WTC11 (cell line): ENCODE results near the gene GPATCH3. TPM values are rescaled to one million over a fixed set of nuclear protein-coding genes. Genes with fewer than 3 reads are reported as not detected.

Source experiments
- ATAC-seq: fragments of 200-7000 bp; cut with Tn5 transposase; 2 replicates; pipeline ENCODE4 v1.10.0; 2021; ENCODE audit warnings: mild to moderate bottlenecking, moderate library complexity
- CTCF ChIA-PET: fragments of 300-600 bp; sonication (Branson Sonifier 250); formaldehyde crosslinking; loops from one replicate; lab custom pipeline; 2021; ENCODE audit warnings: antibody characterized with exemption; lab: Charles Lee
- POLR2A ChIA-PET: fragments of 350-600 bp; sonication (Branson Sonifier 250); formaldehyde crosslinking; loops from one replicate; lab custom pipeline; 2021; ENCODE audit warnings: antibody characterized with exemption; lab: Charles Lee
- DNase-seq: peaks from one replicate; pipeline ENCODE4 v3.0.0; 2021; ENCODE audit warnings: low spot score
- H3K27ac Mint-ChIP-seq: 2 replicates; pipeline ENCODE4 v1.8.0; 2021; ENCODE audit warnings: mixed read lengths
- H3K27me3 Mint-ChIP-seq: 2 replicates; pipeline ENCODE4 v1.8.0; 2021; ENCODE audit warnings: low read depth, mild to moderate bottlenecking, moderate library complexity, mixed read lengths
- H3K36me3 Mint-ChIP-seq: 2 replicates; pipeline ENCODE4 v1.8.0; 2021; ENCODE audit warnings: mixed read lengths
- H3K4me1 Mint-ChIP-seq: 2 replicates; pipeline ENCODE4 v1.8.0; 2022; ENCODE audit warnings: mixed read lengths
- H3K4me3 Mint-ChIP-seq: 2 replicates; pipeline ENCODE4 v1.8.0; 2021; ENCODE audit warnings: mild to moderate bottlenecking, moderate library complexity, mixed read lengths
- H3K9me3 Mint-ChIP-seq: 2 replicates; pipeline ENCODE4 v1.8.0; 2021; ENCODE audit warnings: mixed read lengths
- ARID4B ChIP-seq: sonication (generic); formaldehyde crosslinking; IDR thresholded peaks from 2 replicates; pipeline ENCODE4 v1.8.0; 2023; ENCODE audit warnings: missing genetic modification reagents, mild to moderate bottlenecking, borderline replicate concordance
- CBFB ChIP-seq: sonication (generic); formaldehyde crosslinking; IDR thresholded peaks from 2 replicates; pipeline ENCODE4 v1.8.1; 2022; ENCODE audit warnings: mild to moderate bottlenecking, low read depth, missing genetic modification reagents
- ERG ChIP-seq: fragments of 250-450 bp; sonication (Bioruptor Pico); IDR thresholded peaks from 2 replicates; pipeline ENCODE4 v1.8.0; 2021; ENCODE audit warnings: mild to moderate bottlenecking
- ESRRA ChIP-seq: sonication (generic); formaldehyde crosslinking; IDR thresholded peaks from 2 replicates; pipeline ENCODE4 v1.8.1; 2022; ENCODE audit warnings: mild to moderate bottlenecking, missing genetic modification reagents, borderline replicate concordance
- ETV6 ChIP-seq: sonication (generic); formaldehyde crosslinking; IDR thresholded peaks from 2 replicates; pipeline ENCODE4 v1.8.1; 2022; ENCODE audit warnings: mild to moderate bottlenecking, missing genetic modification reagents
- FOXP1 ChIP-seq: sonication (generic); formaldehyde crosslinking; IDR thresholded peaks from 2 replicates; pipeline ENCODE4 v1.8.0; 2022; ENCODE audit warnings: missing genetic modification reagents, mild to moderate bottlenecking, moderate library complexity, borderline replicate concordance
- GABPB1 ChIP-seq: sonication (generic); formaldehyde crosslinking; IDR thresholded peaks from 2 replicates; pipeline ENCODE4 v1.8.1; 2023; ENCODE audit warnings: mild to moderate bottlenecking, missing genetic modification reagents
- GTF2I ChIP-seq: fragments of 250-450 bp; sonication (Bioruptor Pico); conservative IDR thresholded peaks from 2 replicates; pipeline ENCODE4 v1.4.0; 2021; ENCODE audit warnings: mild to moderate bottlenecking
- IRF2 ChIP-seq: sonication (generic); formaldehyde crosslinking; IDR thresholded peaks from 2 replicates; pipeline ENCODE4 v1.8.0; 2022; ENCODE audit warnings: low read depth, missing genetic modification reagents, borderline replicate concordance
- KAT7 ChIP-seq: sonication (generic); formaldehyde crosslinking; IDR thresholded peaks from 2 replicates; pipeline ENCODE4 v1.8.1; 2023; ENCODE audit warnings: missing genetic modification reagents, mild to moderate bottlenecking, borderline replicate concordance
- MXD4 ChIP-seq: fragments of 250-450 bp; sonication (Bioruptor Pico); IDR thresholded peaks from 2 replicates; pipeline ENCODE4 v1.8.0; 2021; ENCODE audit warnings: mild to moderate bottlenecking, moderate library complexity, borderline replicate concordance
- NR1H2 ChIP-seq: sonication (generic); formaldehyde crosslinking; IDR thresholded peaks from 2 replicates; pipeline ENCODE4 v1.9.0; 2021; ENCODE audit warnings: mild to moderate bottlenecking, moderate library complexity, missing genetic modification reagents
- RELA ChIP-seq: sonication (generic); formaldehyde crosslinking; IDR thresholded peaks from 2 replicates; pipeline ENCODE4 v1.8.1; 2022; ENCODE audit warnings: missing genetic modification reagents, mild to moderate bottlenecking, borderline replicate concordance
- SMAD3 ChIP-seq: sonication (generic); formaldehyde crosslinking; IDR thresholded peaks from 2 replicates; pipeline ENCODE4 v1.8.0; 2022; ENCODE audit warnings: missing genetic modification reagents, mild to moderate bottlenecking, borderline replicate concordance
- USF1 ChIP-seq: sonication (generic); formaldehyde crosslinking; IDR thresholded peaks from 2 replicates; pipeline ENCODE4 v1.8.0; 2022; ENCODE audit warnings: mild to moderate bottlenecking, missing genetic modification reagents
- ZBTB21 ChIP-seq: sonication (generic); formaldehyde crosslinking; IDR thresholded peaks from 2 replicates; pipeline ENCODE4 v1.8.1; 2023; ENCODE audit warnings: mild to moderate bottlenecking, missing genetic modification reagents, borderline replicate concordance
- ZNF138 ChIP-seq: sonication (generic); formaldehyde crosslinking; conservative IDR thresholded peaks from 2 replicates; pipeline ENCODE4 v1.8.1; 2022; ENCODE audit warnings: mild to moderate bottlenecking, moderate library complexity, missing genetic modification reagents
- ZNF416 ChIP-seq: fragments of 250-450 bp; sonication (Bioruptor Pico); IDR thresholded peaks from 2 replicates; pipeline ENCODE4 v1.9.0; 2021; ENCODE audit warnings: mild to moderate bottlenecking, inconsistent platforms
- ZNF423 ChIP-seq: fragments of 250-450 bp; sonication (Bioruptor Pico); IDR thresholded peaks from 2 replicates; pipeline ENCODE4 v2.1.2; 2022; ENCODE audit warnings: mild to moderate bottlenecking, moderate library complexity
- ZNF512 ChIP-seq: sonication (generic); formaldehyde crosslinking; IDR thresholded peaks from 2 replicates; pipeline ENCODE4 v1.8.1; 2022; ENCODE audit warnings: missing genetic modification reagents, borderline replicate concordance
- ZSCAN18 ChIP-seq: fragments of 250-450 bp; sonication (Bioruptor Pico); IDR thresholded peaks from 2 replicates; pipeline ENCODE4 v2.1.2; 2022; ENCODE audit warnings: mild to moderate bottlenecking, moderate library complexity
- total RNA-seq: library from RNA; stranded (reverse); gene quantifications from 3 replicates; pipeline ENCODE4 v1.2.3, GENCODE V29; 2021

The GPATCH3 gene
- total RNA-seq, 1 experiment from 2014 or later: 19.2 TPM

- Mint-ChIP-seq H3K9me3 (no peaks in the 10 kb centered on the region), H3K27ac (no peak overlapping the region), H3K36me3 (peaks cover 42% of the 10 kb centered on the region), H3K4me3 (no peak overlapping the region), H3K4me1 (no peaks in the 10 kb centered on the region), H3K27me3 (no peaks in the 10 kb centered on the region)
- TF ChIP-seq NR1H2 (no peak), ZNF423 (CRISPR knock-in tag) (no peak), IRF2 (no peak), KAT7 (CRISPR knock-in tag) (no peak), GTF2I (no peak), ETV6 (CRISPR knock-in tag) (no peak), ZNF138 (no peak), ZNF512 (CRISPR knock-in tag) (no peak), ZNF416 (CRISPR knock-in tag) (no peak), ESRRA (no peak), SMAD3 (CRISPR knock-in tag) (no peak), FOXP1 (CRISPR knock-in tag) (no peak), MXD4 (CRISPR knock-in tag) (no peak), USF1 (CRISPR knock-in tag) (no peak), CBFB (CRISPR knock-in tag) (no peak), RELA (CRISPR knock-in tag) (no peak), ERG (CRISPR knock-in tag) (no peak), GABPB1 (CRISPR knock-in tag) (no peak)
- ChIA-PET CTCF (no interaction called here), POLR2A (no interaction called here)
- DNase-seq (no peak), ATAC-seq (no peak)
These were observed 41.0 kb upstream of the GPATCH3 start for GRCh38 chr1:26941311-26941710.

- CTCF ChIA-PET: no interaction called here
- no peak overlapping the region for H3K4me3 Mint-ChIP-seq
- peaks cover 41% of the 10 kb centered on the region for H3K36me3 Mint-ChIP-seq
- H3K27me3 Mint-ChIP-seq: no peaks in the 10 kb centered on the region
- no peaks in the 10 kb centered on the region; the same call in 1 of the 2 replicates for H3K4me1 Mint-ChIP-seq
- DNase-seq: no peak
- peak overlapping the region; percentile 57; the same call in 1 of the 2 replicates for H3K27ac Mint-ChIP-seq
- POLR2A ChIA-PET: no interaction called here
- TF ChIP-seq ZBTB21 (CRISPR knock-in tag) (no peak), ZSCAN18 (CRISPR knock-in tag) (no peak), USF1 (CRISPR knock-in tag) (no peak), ARID4B (CRISPR knock-in tag) (no peak)
- no peak for ATAC-seq
- no peaks in the 10 kb centered on the region for H3K9me3 Mint-ChIP-seq
These were observed 38.4 kb upstream of the GPATCH3 start for GRCh38 chr1:26938659-26939025.
